DND-41 (cell line): ENCODE data around the gene PSD4.

Source experiments
- CTCF ChIP-seq: IDR thresholded peaks from 2 replicates; pipeline ENCODE4 v1.5.1; 2012; ENCODE audit warnings: borderline replicate concordance, low read length, moderate library complexity, mild to moderate bottlenecking; ENCODE audit not compliant: poor library complexity, severe bottlenecking; ENCODE audit errors: extremely low read depth
- EZH2 ChIP-seq: IDR thresholded peaks from 3 replicates; pipeline ENCODE4 v1.6.1; 2012; ENCODE audit warnings: borderline replicate concordance, low read depth, mild to moderate bottlenecking, moderate library complexity, low read length, inconsistent platforms; ENCODE audit not compliant: severe bottlenecking

GRCh38 chr2:113127646-113128570 lies 45.9 kb upstream of the PSD4 start:
- TF ChIP-seq CTCF (no peak), EZH2 (no peak)
